Measurements from ENCODE around the gene KLHDC10. TPM values are rescaled to one million over a fixed set of nuclear protein-coding genes. Genes with fewer than 3 reads are reported as not detected.
"Not testable (repeated sequence)": the region's sequence is repeated elsewhere in the genome, so short reads cannot be mapped to it uniquely, and the experiment has no call there.

Gene KLHDC10
- polyA plus RNA-seq, 1 donor from 2014 or later = 59.1 TPM

- H3K9me2 ChIP-seq (ENCODE audit: insufficient read depth, low read length); H4K20me1 ChIP-seq (ENCODE audit: insufficient read depth); H3K36me3 ChIP-seq (ENCODE audit: insufficient read depth, low read length); H3K9me3 ChIP-seq (ENCODE audit: low read length); H2AFZ ChIP-seq (ENCODE audit: low read depth, low read length); H3K27me3 ChIP-seq (ENCODE audit: insufficient read depth, low read depth, low read length); H3F3A ChIP-seq (ENCODE audit: insufficient read depth, low read length, poor library complexity, severe bottlenecking); H3K4me2 ChIP-seq (ENCODE audit: low read length); H3K9ac ChIP-seq (ENCODE audit: low read length); H3K4me3 ChIP-seq (ENCODE audit: low read length); H3K27ac ChIP-seq (ENCODE audit: low read length): not testable (repeated sequence)
- H3K79me2 ChIP-seq (replicated peaks; ENCODE audit: insufficient read depth, low read length) = peaks cover 57% of the 10 kb centered on the region
Measured at GRCh38 chr7:130083497-130083896, 13.2 kb downstream of the KLHDC10 start.

GRCh38 chr7:130084037-130084875 is 13.9 kb downstream of the KLHDC10 start:
- H3F3A ChIP-seq (ENCODE audit: insufficient read depth, low read length, poor library complexity, severe bottlenecking) = no peaks in the 10 kb centered on the region
- no peak overlapping the region for H2AFZ ChIP-seq (ENCODE audit: low read depth, low read length)
- no peak overlapping the region for H3K9ac ChIP-seq (ENCODE audit: low read length)
- H3K36me3 ChIP-seq (ENCODE audit: insufficient read depth, low read length) = no peaks in the 10 kb centered on the region
- no peak overlapping the region for H3K4me3 ChIP-seq (ENCODE audit: low read length)
- no peak overlapping the region for H3K27ac ChIP-seq (ENCODE audit: low read length)
- H3K79me2 ChIP-seq (replicated peaks; ENCODE audit: insufficient read depth, low read length) = peaks cover 59% of the 10 kb centered on the region
- H3K27me3 ChIP-seq (ENCODE audit: insufficient read depth, low read depth, low read length) = no peaks in the 10 kb centered on the region
- no peak overlapping the region for H3K4me2 ChIP-seq (ENCODE audit: low read length)
- no peaks in the 10 kb centered on the region for H3K9me3 ChIP-seq (ENCODE audit: low read length)
- H4K20me1 ChIP-seq (ENCODE audit: insufficient read depth) = peaks cover 3% of the 10 kb centered on the region
- H3K9me2 ChIP-seq (ENCODE audit: insufficient read depth, low read length) = no peaks in the 10 kb centered on the region
- TF ChIP-seq POLR2AphosphoS5 (IDR thresholded peaks at IDR 0.05) = no peak
- TF ChIP-seq, protein P1, sequence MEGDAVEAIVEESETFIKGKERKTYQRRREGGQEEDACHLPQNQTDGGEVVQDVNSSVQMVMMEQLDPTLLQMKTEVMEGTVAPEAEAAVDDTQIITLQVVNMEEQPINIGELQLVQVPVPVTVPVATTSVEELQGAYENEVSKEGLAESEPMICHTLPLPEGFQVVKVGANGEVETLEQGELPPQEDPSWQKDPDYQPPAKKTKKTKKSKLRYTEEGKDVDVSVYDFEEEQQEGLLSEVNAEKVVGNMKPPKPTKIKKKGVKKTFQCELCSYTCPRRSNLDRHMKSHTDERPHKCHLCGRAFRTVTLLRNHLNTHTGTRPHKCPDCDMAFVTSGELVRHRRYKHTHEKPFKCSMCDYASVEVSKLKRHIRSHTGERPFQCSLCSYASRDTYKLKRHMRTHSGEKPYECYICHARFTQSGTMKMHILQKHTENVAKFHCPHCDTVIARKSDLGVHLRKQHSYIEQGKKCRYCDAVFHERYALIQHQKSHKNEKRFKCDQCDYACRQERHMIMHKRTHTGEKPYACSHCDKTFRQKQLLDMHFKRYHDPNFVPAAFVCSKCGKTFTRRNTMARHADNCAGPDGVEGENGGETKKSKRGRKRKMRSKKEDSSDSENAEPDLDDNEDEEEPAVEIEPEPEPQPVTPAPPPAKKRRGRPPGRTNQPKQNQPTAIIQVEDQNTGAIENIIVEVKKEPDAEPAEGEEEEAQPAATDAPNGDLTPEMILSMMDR (IDR thresholded peaks at IDR 0.05; ENCODE audit: poor library complexity, severe bottlenecking) = peak; percentile 17

DNA sequence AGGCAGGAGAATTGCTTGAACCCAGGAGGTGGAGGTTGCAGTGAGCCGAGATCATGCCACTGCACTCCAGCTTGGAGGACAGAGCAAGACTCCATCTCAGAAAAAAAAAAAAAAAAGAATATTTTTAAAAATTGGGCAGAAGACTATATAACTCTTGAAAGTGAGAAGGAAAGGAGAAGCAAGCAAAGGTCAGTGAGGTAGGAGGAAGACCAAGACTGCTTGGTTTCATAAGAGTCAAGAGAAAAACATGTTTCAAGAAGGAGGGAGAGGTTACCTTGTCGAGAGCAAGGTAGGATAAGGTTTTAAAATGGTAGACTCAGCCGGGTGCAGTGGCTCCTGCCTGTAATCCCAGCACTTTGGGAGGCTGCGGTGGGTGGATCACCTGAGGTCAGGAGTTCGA is 14.9 kb downstream of the KLHDC10 start:
- not testable (repeated sequence) for H2AFZ ChIP-seq (ENCODE audit: low read depth, low read length); H3K27me3 ChIP-seq (ENCODE audit: insufficient read depth, low read depth, low read length); H3K36me3 ChIP-seq (ENCODE audit: insufficient read depth, low read length); H3K9me3 ChIP-seq (ENCODE audit: low read length); H3K4me3 ChIP-seq (ENCODE audit: low read length); H4K20me1 ChIP-seq (ENCODE audit: insufficient read depth); H3K27ac ChIP-seq (ENCODE audit: low read length); H3F3A ChIP-seq (ENCODE audit: insufficient read depth, low read length, poor library complexity, severe bottlenecking); H3K9ac ChIP-seq (ENCODE audit: low read length); H3K4me2 ChIP-seq (ENCODE audit: low read length); H3K9me2 ChIP-seq (ENCODE audit: insufficient read depth, low read length)
- H3K79me2 ChIP-seq (replicated peaks; ENCODE audit: insufficient read depth, low read length) = peaks cover 62% of the 10 kb centered on the region

- peaks cover 3% of the 10 kb centered on the region for H4K20me1 ChIP-seq (ENCODE audit: insufficient read depth)
Measured at GRCh38 chr7:130086938-130087337, 16.6 kb downstream of the KLHDC10 start.

More at GRCh38 chr7:130086938-130087337, 16.6 kb downstream of the KLHDC10 start:
- Histone ChIP-seq H3K9me2 (ENCODE audit: insufficient read depth, low read length) (no peaks in the 10 kb centered on the region), H3K9ac (ENCODE audit: low read length) (no peak overlapping the region), H3K27ac (ENCODE audit: low read length) (no peak overlapping the region), H3K4me2 (ENCODE audit: low read length) (no peak overlapping the region), H3K27me3 (ENCODE audit: insufficient read depth, low read depth, low read length) (no peaks in the 10 kb centered on the region), H3K9me3 (ENCODE audit: low read length) (no peaks in the 10 kb centered on the region), H3K79me2 (replicated peaks; ENCODE audit: insufficient read depth, low read length) (peaks cover 72% of the 10 kb centered on the region), H2AFZ (ENCODE audit: low read depth, low read length) (no peak overlapping the region), H3K4me3 (ENCODE audit: low read length) (no peak overlapping the region), H3K36me3 (ENCODE audit: insufficient read depth, low read length) (no peaks in the 10 kb centered on the region), H3F3A (ENCODE audit: insufficient read depth, low read length, poor library complexity, severe bottlenecking) (no peaks in the 10 kb centered on the region)
- TF ChIP-seq, protein P2, sequence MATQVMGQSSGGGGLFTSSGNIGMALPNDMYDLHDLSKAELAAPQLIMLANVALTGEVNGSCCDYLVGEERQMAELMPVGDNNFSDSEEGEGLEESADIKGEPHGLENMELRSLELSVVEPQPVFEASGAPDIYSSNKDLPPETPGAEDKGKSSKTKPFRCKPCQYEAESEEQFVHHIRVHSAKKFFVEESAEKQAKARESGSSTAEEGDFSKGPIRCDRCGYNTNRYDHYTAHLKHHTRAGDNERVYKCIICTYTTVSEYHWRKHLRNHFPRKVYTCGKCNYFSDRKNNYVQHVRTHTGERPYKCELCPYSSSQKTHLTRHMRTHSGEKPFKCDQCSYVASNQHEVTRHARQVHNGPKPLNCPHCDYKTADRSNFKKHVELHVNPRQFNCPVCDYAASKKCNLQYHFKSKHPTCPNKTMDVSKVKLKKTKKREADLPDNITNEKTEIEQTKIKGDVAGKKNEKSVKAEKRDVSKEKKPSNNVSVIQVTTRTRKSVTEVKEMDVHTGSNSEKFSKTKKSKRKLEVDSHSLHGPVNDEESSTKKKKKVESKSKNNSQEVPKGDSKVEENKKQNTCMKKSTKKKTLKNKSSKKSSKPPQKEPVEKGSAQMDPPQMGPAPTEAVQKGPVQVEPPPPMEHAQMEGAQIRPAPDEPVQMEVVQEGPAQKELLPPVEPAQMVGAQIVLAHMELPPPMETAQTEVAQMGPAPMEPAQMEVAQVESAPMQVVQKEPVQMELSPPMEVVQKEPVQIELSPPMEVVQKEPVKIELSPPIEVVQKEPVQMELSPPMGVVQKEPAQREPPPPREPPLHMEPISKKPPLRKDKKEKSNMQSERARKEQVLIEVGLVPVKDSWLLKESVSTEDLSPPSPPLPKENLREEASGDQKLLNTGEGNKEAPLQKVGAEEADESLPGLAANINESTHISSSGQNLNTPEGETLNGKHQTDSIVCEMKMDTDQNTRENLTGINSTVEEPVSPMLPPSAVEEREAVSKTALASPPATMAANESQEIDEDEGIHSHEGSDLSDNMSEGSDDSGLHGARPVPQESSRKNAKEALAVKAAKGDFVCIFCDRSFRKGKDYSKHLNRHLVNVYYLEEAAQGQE (IDR thresholded peaks at IDR 0.05; ENCODE audit: borderline replicate concordance) = no peak
- TF ChIP-seq MXI1 (conservative IDR thresholded peaks at IDR 0.05; ENCODE audit: poor library complexity, severe bottlenecking) (no peak), EP300 (conservative IDR thresholded peaks at IDR 0.05; ENCODE audit: poor library complexity, severe bottlenecking) (no peak), TAF1 (IDR thresholded peaks at IDR 0.05; ENCODE audit: low read depth) (no peak), EZH2 (IDR thresholded peaks at IDR 0.05; ENCODE audit: borderline replicate concordance, insufficient read depth, low read length, poor library complexity, severe bottlenecking) (no peak), RAD21 (conservative IDR thresholded peaks at IDR 0.05) (no peak), SMC3 (conservative IDR thresholded peaks at IDR 0.05; ENCODE audit: poor library complexity) (no peak), POLR2AphosphoS5 (IDR thresholded peaks at IDR 0.05) (no peak)
- TF ChIP-seq, protein P1 (IDR thresholded peaks at IDR 0.05; ENCODE audit: poor library complexity, severe bottlenecking) = no peak
